Measurements from ENCODE around the gene AFF3.

DNA sequence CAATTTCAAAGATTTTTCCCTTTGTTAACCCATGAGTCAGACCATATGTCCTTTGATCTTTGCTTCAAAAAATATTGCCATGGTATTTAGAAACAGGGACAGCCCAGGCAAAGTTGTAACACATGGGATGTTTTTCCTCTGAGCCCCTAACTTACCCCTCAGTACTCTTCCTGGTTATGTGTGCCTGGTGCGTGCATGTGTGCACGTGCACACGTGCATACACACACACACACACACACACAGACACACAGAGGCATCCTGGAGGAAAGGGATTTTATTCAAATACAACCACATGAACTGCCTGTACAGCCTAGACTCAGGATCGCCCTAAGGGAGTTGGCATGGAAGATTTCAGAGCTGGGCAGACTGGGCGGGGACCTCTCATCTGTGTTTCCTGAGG lies 5.1 kb downstream of the AFF3 start:
- TF ChIP-seq RELA (IDR thresholded peaks at IDR 0.05; ENCODE audit: borderline replicate concordance, partially characterized antibody) (no peak), FOXM1 (IDR thresholded peaks at IDR 0.05; ENCODE audit: low read depth, low read length) (no peak), POLR2AphosphoS5 (IDR thresholded peaks at IDR 0.05; ENCODE audit: low read length) (no peak), SP1 (IDR thresholded peaks at IDR 0.05; ENCODE audit: low read depth, low read length) (no peak), POLR2AphosphoS2 (IDR thresholded peaks at IDR 0.05; ENCODE audit: low read depth, low read length) (no peak)
- TF ChIP-seq, protein P1, sequence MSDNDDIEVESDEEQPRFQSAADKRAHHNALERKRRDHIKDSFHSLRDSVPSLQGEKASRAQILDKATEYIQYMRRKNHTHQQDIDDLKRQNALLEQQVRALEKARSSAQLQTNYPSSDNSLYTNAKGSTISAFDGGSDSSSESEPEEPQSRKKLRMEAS (IDR thresholded peaks at IDR 0.05; ENCODE audit: low read depth, low read length): no peak
- TF ChIP-seq, protein P2, sequence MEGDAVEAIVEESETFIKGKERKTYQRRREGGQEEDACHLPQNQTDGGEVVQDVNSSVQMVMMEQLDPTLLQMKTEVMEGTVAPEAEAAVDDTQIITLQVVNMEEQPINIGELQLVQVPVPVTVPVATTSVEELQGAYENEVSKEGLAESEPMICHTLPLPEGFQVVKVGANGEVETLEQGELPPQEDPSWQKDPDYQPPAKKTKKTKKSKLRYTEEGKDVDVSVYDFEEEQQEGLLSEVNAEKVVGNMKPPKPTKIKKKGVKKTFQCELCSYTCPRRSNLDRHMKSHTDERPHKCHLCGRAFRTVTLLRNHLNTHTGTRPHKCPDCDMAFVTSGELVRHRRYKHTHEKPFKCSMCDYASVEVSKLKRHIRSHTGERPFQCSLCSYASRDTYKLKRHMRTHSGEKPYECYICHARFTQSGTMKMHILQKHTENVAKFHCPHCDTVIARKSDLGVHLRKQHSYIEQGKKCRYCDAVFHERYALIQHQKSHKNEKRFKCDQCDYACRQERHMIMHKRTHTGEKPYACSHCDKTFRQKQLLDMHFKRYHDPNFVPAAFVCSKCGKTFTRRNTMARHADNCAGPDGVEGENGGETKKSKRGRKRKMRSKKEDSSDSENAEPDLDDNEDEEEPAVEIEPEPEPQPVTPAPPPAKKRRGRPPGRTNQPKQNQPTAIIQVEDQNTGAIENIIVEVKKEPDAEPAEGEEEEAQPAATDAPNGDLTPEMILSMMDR (IDR thresholded peaks at IDR 0.05 in 2 of 3, conservative IDR thresholded peaks at IDR 0.05 in 1 of 3; ENCODE audit: control insufficient read depth in 2 of 3, extremely low read depth in 1 of 3, insufficient read depth in 1 of 3, low read depth in 3 of 3, low read length in 3 of 3): no peak

Data from GM12878 (cell line).